Esophagus muscularis mucosa (tissue), 4 donors: Measurements from ENCODE around the gene NPIPB4.
"Not testable (repeated sequence)": the region's sequence is repeated elsewhere in the genome, so short reads cannot be mapped to it uniquely, and the experiment has no call there.

Experiments used
- CTCF ChIP-seq, 3 experiments: fragments of 200-600 bp in 2 of 3; fragments of 450-650 bp in 1 of 3; sonication (generic) in 2 of 3; IDR thresholded peaks; one replicate each; pipeline ENCODE4 v1.5.1; 2017 to 2019; ENCODE audit warnings: antibody characterized with exemption in 3 of 3, mild to moderate bottlenecking in 2 of 3, moderate library complexity in 1 of 3
- EP300 ChIP-seq: sonication (generic); formaldehyde crosslinking; IDR thresholded peaks from one replicate; pipeline ENCODE4 v1.6.1; 2017; ENCODE audit warnings: antibody characterized with exemption
- POLR2A ChIP-seq: fragments of 450-650 bp; IDR thresholded peaks from one replicate; pipeline ENCODE4 v1.6.1; 2017; ENCODE audit warnings: antibody characterized with exemption, moderate library complexity, mild to moderate bottlenecking, low read depth
- POLR2AphosphoS5 ChIP-seq, 2 donors: sonication (generic); formaldehyde crosslinking; IDR thresholded peaks; one replicate each; pipeline ENCODE4 v1.6.1; 2017; ENCODE audit warnings: antibody characterized with exemption in 2 of 2

GRCh38 chr16:21881988-21882387 lies 24.4 kb upstream of the NPIPB4 start:
- not testable (repeated sequence) for TF ChIP-seq POLR2A; CTCF (IDR thresholded peaks at IDR 0.05); POLR2AphosphoS5 (IDR thresholded peaks at IDR 0.05); EP300
